OCI-M2 (cell line): ENCODE measurements around the gene LPP.
"Not testable (repeated sequence)": the region's sequence is repeated elsewhere in the genome, so short reads cannot be mapped to it uniquely, and the experiment has no call there.

Experiments
- DNase-seq: peaks from one replicate; lab custom pipeline; 2025; ENCODE audit not compliant: unreplicated experiment; lab: John Stamatoyannopoulos, UW

The LPP gene

GRCh38 chr3:188154014-188154808, at the start of gene LPP:
Gene LPP (plus strand): TSS chr3:188154157. CDS start chr3:188406121, 251,964 bp downstream.
- DNase-seq, result no peak

- no peak for DNase-seq
These were observed 48.0 kb upstream of the LPP start for GRCh38 chr3:188106006-188106405.

GRCh38 chr3:188106454-188106853, 47.5 kb upstream of the LPP start:
- no peak for DNase-seq

- DNase-seq, result no peak
These were observed 46.8 kb upstream of the LPP start for GRCh38 chr3:188106887-188107830.

GRCh38 chr3:188108703-188109412, 45.1 kb upstream of the LPP start:
- DNase-seq, result no peak

GRCh38 chr3:188111002-188111584, 42.9 kb upstream of the LPP start:
- DNase-seq, result no peak

- no peak for DNase-seq
These were observed 40.2 kb upstream of the LPP start for GRCh38 chr3:188113756-188114155.

GRCh38 chr3:188119846-188120245, 34.1 kb upstream of the LPP start:
- DNase-seq, result no peak

- no peak for DNase-seq
These were observed 31.3 kb upstream of the LPP start for GRCh38 chr3:188122571-188123169.

GRCh38 chr3:188123170-188123905, 30.6 kb upstream of the LPP start:
- DNase-seq, result no peak

- DNase-seq, result no peak
These were observed 29.8 kb upstream of the LPP start for GRCh38 chr3:188124184-188124583.

- DNase-seq, result no peak
These were observed 28.9 kb upstream of the LPP start for GRCh38 chr3:188125076-188125475.

- DNase-seq, result no peak
These were observed 27.7 kb upstream of the LPP start for GRCh38 chr3:188126276-188126675.

- DNase-seq, result no peak
These were observed 27.0 kb upstream of the LPP start for GRCh38 chr3:188126934-188127333.

- DNase-seq, result no peak
These were observed 25.1 kb upstream of the LPP start for GRCh38 chr3:188128905-188129304.

GRCh38 chr3:188131023-188131422, 22.9 kb upstream of the LPP start:
- DNase-seq, result not testable (repeated sequence)

- DNase-seq, result no peak
These were observed 20.7 kb upstream of the LPP start for GRCh38 chr3:188133219-188133618.

GRCh38 chr3:188133646-188134045, 20.3 kb upstream of the LPP start:
- no peak for DNase-seq

GRCh38 chr3:188134079-188134478, 19.9 kb upstream of the LPP start:
- DNase-seq, result no peak

GRCh38 chr3:188134856-188135255, 19.1 kb upstream of the LPP start:
- DNase-seq, result no peak
